Activated naive CD8-positive, alpha-beta T cell treated with anti-CD3 and anti-CD28 coated beads, Interleukin-2, amount 50 U/mL, for 24 hours (primary cell): ENCODE measurements around the gene ITGA11.

Experiments
- ATAC-seq: fragments of 150-1000 bp; cut with Tn5 transposase; one replicate; pipeline ENCODE4 v1.10.0; 2021
- DNase-seq: peaks from one replicate; pipeline ENCODE4 v3.0.0; 2021
- H3K27ac Mint-ChIP-seq: one replicate; pipeline ENCODE4 v1.8.0; 2021; ENCODE audit warnings: mild to moderate bottlenecking, mixed read lengths
- H3K27me3 Mint-ChIP-seq: one replicate; pipeline ENCODE4 v1.8.0; 2021; ENCODE audit warnings: mixed read lengths
- H3K36me3 Mint-ChIP-seq: one replicate; pipeline ENCODE4 v1.8.0; 2021; ENCODE audit warnings: low read depth, mixed read lengths
- H3K4me1 Mint-ChIP-seq: one replicate; pipeline ENCODE4 v1.8.0; 2021; ENCODE audit warnings: mixed read lengths
- H3K4me3 Mint-ChIP-seq: one replicate; pipeline ENCODE4 v1.8.0; 2021; ENCODE audit warnings: mild to moderate bottlenecking, moderate library complexity, mixed read lengths
- H3K9me3 Mint-ChIP-seq: one replicate; pipeline ENCODE4 v1.8.0; 2021; ENCODE audit warnings: mixed read lengths

ITGA11 gene

DNA sequence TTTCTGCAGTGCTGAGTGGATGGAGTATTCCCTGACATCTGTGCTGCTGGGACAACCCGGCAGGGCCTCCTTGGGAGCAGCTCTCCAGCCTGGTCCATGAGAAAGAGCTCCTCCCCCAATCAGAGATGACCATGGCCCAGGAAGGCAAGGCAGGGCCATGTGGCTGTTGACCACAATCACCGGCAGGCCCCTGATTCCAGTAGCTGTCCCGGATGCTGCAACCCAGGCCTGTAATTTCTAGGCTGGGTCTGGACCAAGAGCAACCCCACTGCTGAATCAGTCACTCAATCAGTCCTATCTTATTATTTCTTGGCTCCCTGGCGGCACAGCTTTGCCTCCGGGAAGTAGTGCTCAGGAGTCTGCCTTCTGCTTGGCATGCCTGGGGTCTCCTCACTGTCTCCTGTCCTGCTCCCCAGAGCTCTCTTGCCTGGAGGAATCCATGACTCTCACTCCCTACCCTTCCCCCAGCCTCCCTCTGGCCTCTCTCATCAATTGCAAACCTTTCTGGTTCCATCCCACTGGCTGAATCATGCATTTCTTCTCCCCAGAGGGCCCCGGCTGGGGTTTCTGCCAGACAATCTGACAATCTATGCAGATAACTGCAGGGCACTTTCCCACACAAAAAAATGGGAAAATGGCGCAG is 32.6 kb upstream of the ITGA11 start:
- ATAC-seq (no peak), DNase-seq (no peak)
- H3K4me3 Mint-ChIP-seq, result no peak overlapping the region
- H3K4me1 Mint-ChIP-seq, result no peaks in the 10 kb centered on the region
- no peaks in the 10 kb centered on the region for H3K9me3 Mint-ChIP-seq
- no peaks in the 10 kb centered on the region for H3K36me3 Mint-ChIP-seq
- H3K27me3 Mint-ChIP-seq, result peaks cover 5% of the 10 kb centered on the region
- H3K27ac Mint-ChIP-seq, result no peak overlapping the region

- Mint-ChIP-seq H3K36me3 (no peaks in the 10 kb centered on the region), H3K27me3 (peaks cover 5% of the 10 kb centered on the region), H3K4me1 (no peaks in the 10 kb centered on the region), H3K27ac (no peak overlapping the region), H3K4me3 (no peak overlapping the region), H3K9me3 (no peaks in the 10 kb centered on the region)
- ATAC-seq (no peak), DNase-seq (no peak)
Measured at GRCh38 chr15:68463996-68464395, 32.0 kb upstream of the ITGA11 start.

- Mint-ChIP-seq H3K9me3 (no peaks in the 10 kb centered on the region), H3K36me3 (no peaks in the 10 kb centered on the region), H3K27ac (no peak overlapping the region), H3K4me3 (no peak overlapping the region), H3K27me3 (peaks cover 3% of the 10 kb centered on the region), H3K4me1 (no peaks in the 10 kb centered on the region)
- ATAC-seq, result no peak
- DNase-seq, result no peak
Measured at GRCh38 chr15:68463444-68463843, 31.5 kb upstream of the ITGA11 start.

DNA sequence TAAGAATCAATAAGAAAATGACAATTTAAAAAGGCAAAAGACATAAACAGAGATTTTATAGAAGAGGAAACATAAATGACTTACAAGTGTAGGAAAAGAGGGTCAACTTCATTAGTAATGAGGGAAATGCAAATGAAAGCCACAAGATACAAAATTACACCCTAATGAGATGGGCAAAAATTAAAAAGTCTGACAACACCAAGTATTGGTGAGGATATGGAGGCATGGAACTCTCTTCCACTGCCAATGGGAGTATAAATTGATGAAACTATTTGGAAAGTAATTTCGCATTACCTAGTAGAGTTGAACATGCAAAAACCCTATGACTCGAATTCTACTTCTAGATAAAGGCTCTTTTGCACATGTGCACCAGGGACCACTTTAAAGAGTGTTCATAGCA is 28.2 kb upstream of the ITGA11 start:
- H3K9me3 Mint-ChIP-seq, result no peaks in the 10 kb centered on the region
- no peak overlapping the region for H3K4me3 Mint-ChIP-seq
- DNase-seq (no peak), ATAC-seq (no peak)
- peaks cover 5% of the 10 kb centered on the region for H3K27me3 Mint-ChIP-seq
- no peaks in the 10 kb centered on the region for H3K4me1 Mint-ChIP-seq
- no peaks in the 10 kb centered on the region for H3K36me3 Mint-ChIP-seq
- H3K27ac Mint-ChIP-seq, result no peak overlapping the region

DNA sequence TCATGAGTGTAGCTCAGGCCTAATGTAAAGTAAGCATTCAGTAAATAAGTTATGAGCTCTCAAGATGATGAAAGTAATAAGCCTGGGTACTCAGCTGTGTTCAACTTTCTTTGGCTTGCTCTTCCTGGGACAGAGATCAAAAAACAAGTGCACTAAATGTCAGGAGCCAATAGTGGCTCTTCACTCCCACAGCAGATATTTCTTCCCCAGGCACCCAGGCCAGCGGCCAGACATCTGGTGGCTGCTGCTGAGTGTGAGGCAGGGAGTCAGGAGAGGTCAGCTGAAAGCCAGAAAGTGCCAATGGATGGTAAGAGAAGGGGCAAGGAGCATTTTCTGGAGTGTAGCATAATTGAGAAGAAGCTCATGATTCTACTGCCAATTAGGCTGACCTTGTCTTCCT is 18.2 kb upstream of the ITGA11 start:
- Mint-ChIP-seq H3K27ac (no peak overlapping the region), H3K36me3 (no peaks in the 10 kb centered on the region), H3K4me1 (no peaks in the 10 kb centered on the region), H3K4me3 (no peak overlapping the region), H3K27me3 (peaks cover 49% of the 10 kb centered on the region), H3K9me3 (no peaks in the 10 kb centered on the region)
- ATAC-seq, result no peak
- no peak for DNase-seq

GRCh38 chr15:68449389-68449788 is 17.4 kb upstream of the ITGA11 start:
- Mint-ChIP-seq H3K4me1 (no peaks in the 10 kb centered on the region), H3K9me3 (no peaks in the 10 kb centered on the region), H3K4me3 (no peak overlapping the region), H3K27me3 (peaks cover 51% of the 10 kb centered on the region), H3K27ac (no peak overlapping the region), H3K36me3 (no peaks in the 10 kb centered on the region)
- DNase-seq (no peak), ATAC-seq (no peak)

DNA sequence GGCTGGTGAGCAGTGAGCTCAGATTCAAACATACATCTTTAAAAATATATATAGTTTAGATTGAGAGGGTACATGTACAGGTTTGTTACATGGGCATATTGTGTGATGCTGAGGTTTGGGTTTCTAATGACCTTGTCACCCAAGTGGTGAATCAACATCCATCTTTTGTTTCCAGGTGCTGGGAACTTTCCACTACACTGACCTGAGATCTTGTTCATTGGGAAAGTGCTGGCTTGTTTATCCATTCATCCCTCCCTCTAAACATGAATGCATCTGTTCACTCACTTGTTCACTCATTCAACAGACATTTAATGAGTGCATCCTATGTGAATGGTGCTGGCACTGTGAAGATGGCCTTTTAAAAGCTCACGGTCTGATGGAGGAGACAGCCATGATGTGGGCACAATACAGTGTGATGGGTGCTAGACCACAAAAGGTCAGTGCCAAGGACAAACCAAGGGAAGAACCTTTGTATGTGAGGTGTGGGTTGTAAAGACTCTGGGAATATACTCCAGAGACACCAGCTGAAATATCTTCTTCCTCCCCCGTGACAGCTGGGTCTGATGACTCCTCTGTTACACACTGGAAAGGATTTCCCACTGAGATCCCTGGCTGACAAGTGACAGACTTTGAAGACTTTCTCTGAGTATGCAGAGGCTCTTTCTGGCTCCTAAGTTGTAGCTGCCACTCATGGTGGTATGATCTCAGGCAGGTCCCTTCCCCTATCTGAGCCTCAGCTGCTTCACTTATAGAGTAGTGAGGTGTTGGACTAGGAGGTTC is 16.2 kb upstream of the ITGA11 start:
- no peak overlapping the region for H3K27ac Mint-ChIP-seq
- no peak for DNase-seq
- H3K27me3 Mint-ChIP-seq, result peaks cover 44% of the 10 kb centered on the region
- no peak overlapping the region for H3K4me3 Mint-ChIP-seq
- no peaks in the 10 kb centered on the region for H3K4me1 Mint-ChIP-seq
- ATAC-seq, result no peak
- H3K9me3 Mint-ChIP-seq, result no peaks in the 10 kb centered on the region
- H3K36me3 Mint-ChIP-seq, result no peaks in the 10 kb centered on the region

GRCh38 chr15:68447209-68447608 is 15.2 kb upstream of the ITGA11 start:
- no peaks in the 10 kb centered on the region for H3K36me3 Mint-ChIP-seq
- H3K27me3 Mint-ChIP-seq, result peaks cover 42% of the 10 kb centered on the region
- H3K9me3 Mint-ChIP-seq, result no peaks in the 10 kb centered on the region
- H3K4me1 Mint-ChIP-seq, result no peaks in the 10 kb centered on the region
- H3K4me3 Mint-ChIP-seq, result no peak overlapping the region
- ATAC-seq, result no peak
- no peak for DNase-seq
- no peak overlapping the region for H3K27ac Mint-ChIP-seq

- Mint-ChIP-seq H3K4me3 (no peak overlapping the region), H3K4me1 (no peaks in the 10 kb centered on the region), H3K27me3 (peaks cover 30% of the 10 kb centered on the region), H3K36me3 (no peaks in the 10 kb centered on the region), H3K27ac (no peak overlapping the region), H3K9me3 (no peaks in the 10 kb centered on the region)
- DNase-seq, result no peak
- no peak for ATAC-seq
Measured at GRCh38 chr15:68445351-68445750, 13.4 kb upstream of the ITGA11 start.

- Mint-ChIP-seq H3K4me1 (no peaks in the 10 kb centered on the region), H3K27me3 (peaks cover 31% of the 10 kb centered on the region), H3K36me3 (no peaks in the 10 kb centered on the region), H3K27ac (no peak overlapping the region), H3K4me3 (no peak overlapping the region), H3K9me3 (no peaks in the 10 kb centered on the region)
- ATAC-seq, result no peak
- DNase-seq, result no peak
Measured at GRCh38 chr15:68444336-68444735, 12.4 kb upstream of the ITGA11 start.

DNA sequence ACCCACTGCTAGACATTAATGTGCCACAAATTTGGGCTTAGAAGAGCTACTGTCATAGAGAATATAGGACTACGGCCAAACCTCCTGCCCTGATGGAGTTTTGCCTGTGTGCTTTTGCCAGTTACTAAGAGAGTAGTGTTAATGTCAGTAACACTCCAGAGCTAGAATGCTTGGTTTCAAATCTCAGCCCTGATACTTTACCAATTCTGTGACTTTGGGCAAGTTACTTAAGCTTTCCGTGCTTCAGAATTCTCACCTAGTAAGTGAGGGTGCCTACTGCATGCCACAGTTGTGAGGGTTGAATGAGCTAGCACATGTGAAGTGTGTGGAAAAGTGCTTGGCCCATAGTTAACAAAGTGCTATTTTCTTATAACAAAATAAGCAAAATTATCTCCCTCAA is 10.9 kb upstream of the ITGA11 start:
- H3K36me3 Mint-ChIP-seq, result no peaks in the 10 kb centered on the region
- H3K4me3 Mint-ChIP-seq, result no peak overlapping the region
- ATAC-seq, result no peak
- peaks cover 32% of the 10 kb centered on the region for H3K27me3 Mint-ChIP-seq
- H3K9me3 Mint-ChIP-seq, result no peaks in the 10 kb centered on the region
- H3K4me1 Mint-ChIP-seq, result no peaks in the 10 kb centered on the region
- no peak overlapping the region for H3K27ac Mint-ChIP-seq
- no peak for DNase-seq

DNA sequence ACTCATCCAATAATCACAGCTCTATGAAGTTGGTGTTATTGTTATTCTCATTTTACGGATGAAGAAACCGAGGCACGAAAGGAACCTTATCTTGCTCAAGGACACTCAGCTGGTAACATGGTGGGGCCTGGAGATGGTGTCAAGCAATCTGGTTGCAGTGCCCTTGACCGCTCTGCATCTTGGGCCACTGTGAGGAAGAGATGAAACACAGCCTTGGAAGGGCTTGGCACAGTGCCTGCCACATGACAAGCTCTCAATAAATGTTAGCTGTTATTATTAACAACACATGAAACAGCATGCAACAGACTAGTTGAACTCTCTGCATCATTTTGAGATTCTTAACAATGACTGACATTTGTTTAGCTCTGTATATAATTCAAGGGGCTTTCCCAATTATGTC is 10.1 kb upstream of the ITGA11 start:
- no peak overlapping the region for H3K4me3 Mint-ChIP-seq
- no peak for ATAC-seq
- DNase-seq, result no peak
- no peaks in the 10 kb centered on the region for H3K9me3 Mint-ChIP-seq
- peaks cover 38% of the 10 kb centered on the region for H3K27me3 Mint-ChIP-seq
- H3K4me1 Mint-ChIP-seq, result no peaks in the 10 kb centered on the region
- H3K36me3 Mint-ChIP-seq, result no peaks in the 10 kb centered on the region
- no peak overlapping the region for H3K27ac Mint-ChIP-seq

DNA sequence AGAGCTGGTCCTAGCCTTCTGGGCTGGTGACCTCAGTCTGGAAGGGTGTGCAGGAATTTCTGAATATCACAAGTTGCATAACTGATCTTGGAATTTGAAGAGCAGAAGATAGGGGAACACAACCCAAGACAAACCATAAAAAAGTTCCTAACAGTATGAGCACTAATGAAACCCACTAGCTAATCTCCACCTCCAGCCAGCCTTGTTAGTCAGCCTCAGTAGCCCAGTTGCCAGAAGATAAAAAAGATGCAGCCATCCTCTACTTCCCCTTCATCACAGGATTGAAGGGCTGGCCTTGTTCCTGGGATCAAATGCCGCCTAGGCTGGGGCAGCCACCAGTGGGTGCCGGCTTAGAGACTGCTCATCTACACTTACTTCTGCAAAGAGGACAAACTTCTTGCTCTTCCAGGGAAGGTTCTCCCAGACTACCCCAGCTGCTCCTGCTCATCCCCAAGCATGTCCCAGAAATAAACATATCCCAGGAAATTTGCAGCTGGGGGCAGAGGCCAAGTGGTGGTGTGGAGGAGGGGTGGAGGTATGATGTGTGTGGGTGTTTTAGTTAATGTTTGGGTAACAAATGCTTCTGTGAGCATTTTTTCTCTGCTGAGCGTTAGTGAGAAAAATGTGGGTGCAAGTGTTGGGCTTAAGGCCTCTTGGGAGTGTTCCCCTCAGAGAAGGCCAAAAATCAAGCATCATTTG is 9.2 kb upstream of the ITGA11 start:
- DNase-seq (no peak), ATAC-seq (no peak)
- Mint-ChIP-seq H3K9me3 (no peaks in the 10 kb centered on the region), H3K4me3 (no peak overlapping the region), H3K36me3 (no peaks in the 10 kb centered on the region), H3K4me1 (no peaks in the 10 kb centered on the region), H3K27me3 (peaks cover 39% of the 10 kb centered on the region), H3K27ac (no peak overlapping the region)

GRCh38 chr15:68440136-68440535 is 8.2 kb upstream of the ITGA11 start:
- H3K36me3 Mint-ChIP-seq, result no peaks in the 10 kb centered on the region
- peaks cover 39% of the 10 kb centered on the region for H3K27me3 Mint-ChIP-seq
- no peaks in the 10 kb centered on the region for H3K9me3 Mint-ChIP-seq
- DNase-seq, result no peak
- H3K27ac Mint-ChIP-seq, result no peak overlapping the region
- no peak for ATAC-seq
- no peaks in the 10 kb centered on the region for H3K4me1 Mint-ChIP-seq
- H3K4me3 Mint-ChIP-seq, result no peak overlapping the region

DNA sequence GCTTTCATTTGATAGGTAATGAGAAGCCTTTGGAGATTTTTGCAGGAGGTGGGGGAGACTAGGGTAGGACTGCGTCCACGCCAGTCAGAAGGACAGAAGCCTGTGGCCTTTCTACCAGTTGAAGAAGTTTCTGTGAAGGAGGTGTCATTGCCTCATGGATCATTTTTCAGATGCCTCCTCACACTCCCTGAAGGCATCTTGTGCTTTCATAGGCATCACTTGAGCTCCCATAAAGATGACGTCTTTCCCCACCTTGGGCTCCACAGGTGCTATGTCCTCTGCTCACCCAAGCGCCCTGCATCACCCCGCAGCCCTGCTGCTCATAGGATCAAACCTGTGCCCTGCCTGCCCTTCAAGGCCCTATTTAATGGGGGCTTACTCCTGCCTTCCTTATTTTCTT is 7.5 kb upstream of the ITGA11 start:
- no peak for DNase-seq
- Mint-ChIP-seq H3K4me1 (no peaks in the 10 kb centered on the region), H3K27ac (no peak overlapping the region), H3K4me3 (no peak overlapping the region), H3K36me3 (no peaks in the 10 kb centered on the region), H3K27me3 (peaks cover 41% of the 10 kb centered on the region), H3K9me3 (no peaks in the 10 kb centered on the region)
- ATAC-seq, result no peak
